Endothelial cell of umbilical vein (primary cell): ENCODE results near the gene MMP28. TPM values are rescaled to one million over a fixed set of nuclear protein-coding genes. Genes with fewer than 3 reads are reported as not detected.
A peak's percentile ranks its signal among the peaks of the same experiment; 100 is the strongest.

Source experiments
- BruUV-seq: library from RNA; stranded (reverse); fragments of 400-500 nt; replicated peaks from 2 replicates; lab custom pipeline; 2021; lab: Mats Ljungman, UMichigan
- CTCF ChIA-PET: fragments of 300-600, 350-600 bp; sonication (Branson Sonifier 250); formaldehyde crosslinking; loops from one replicate; lab custom pipeline; 2021; ENCODE audit warnings: antibody characterized with exemption, inconsistent platforms; lab: Charles Lee
- POLR2A ChIA-PET: fragments of 300-600, 350-600 bp; sonication (Branson Sonifier 250); formaldehyde crosslinking; loops from one replicate; lab custom pipeline; 2021; ENCODE audit warnings: antibody characterized with exemption, inconsistent platforms; lab: Charles Lee
- DNase-seq: peaks from one replicate; pipeline ENCODE4 v3.0.0-alpha.2; 2011; ENCODE audit warnings: low read depth, low spot score
- FAIRE-seq: peaks from 2 replicates; lab custom pipeline; 2011; peaks lifted over from hg19 to GRCh38; lab: Jason Lieb, UNC
- H2AFZ ChIP-seq: 2 replicates; pipeline ENCODE4 v1.6.0; 2012; ENCODE audit warnings: low read depth, low read length, control low read depth, inconsistent platforms
- H3K27ac ChIP-seq: 2 replicates; pipeline ENCODE4 v1.5.1; 2011; ENCODE audit warnings: low read depth, mild to moderate bottlenecking, control low read depth, low read length, moderate library complexity; ENCODE audit not compliant: insufficient read depth
- H3K27me3 ChIP-seq, 2 experiments: 2 replicates each; pipeline versions ENCODE4 v1.6.0 to v1.6.1; 2011; ENCODE audit warnings: low read length in 2 of 2, mixed read lengths in 1 of 2; ENCODE audit not compliant: control insufficient read depth in 2 of 2, insufficient read depth in 2 of 2
- H3K36me3 ChIP-seq, 2 experiments: 2 replicates in 1 of 2; 3 replicates in 1 of 2; pipeline ENCODE4 v1.5.1; 2011; ENCODE audit warnings: low read length in 2 of 2, mild to moderate bottlenecking in 1 of 2, moderate library complexity in 1 of 2; ENCODE audit not compliant: control insufficient read depth in 2 of 2, insufficient read depth in 2 of 2; ENCODE audit errors: extremely low read depth in 1 of 2
- H3K4me1 ChIP-seq: 3 replicates; pipeline ENCODE4 v1.5.1; 2011; ENCODE audit warnings: mild to moderate bottlenecking, low read length; ENCODE audit not compliant: control insufficient read depth, insufficient read depth; ENCODE audit errors: extremely low read depth
- H3K4me2 ChIP-seq: 2 replicates; pipeline ENCODE4 v1.6.1; 2011; ENCODE audit warnings: low read length, control low read depth, mixed read lengths; ENCODE audit not compliant: insufficient read depth
- H3K4me3 ChIP-seq, 3 experiments: fragments of 200-600 bp in 1 of 3; sonication (generic), shearing (Covaris generic) in 1 of 3; replicated peaks in 1 of 3; 2 replicates each; pipeline ENCODE4 v1.5.1; 2011 to 2016; ENCODE audit warnings: control low read depth in 3 of 3, low read length in 3 of 3, mild to moderate bottlenecking in 2 of 3, inconsistent platforms in 1 of 3, low read depth in 1 of 3, moderate library complexity in 1 of 3; ENCODE audit not compliant: insufficient read depth in 1 of 3
- H3K79me2 ChIP-seq: 2 replicates; pipeline ENCODE4 v1.6.0; 2012; ENCODE audit warnings: low read length, inconsistent platforms; ENCODE audit not compliant: control insufficient read depth, insufficient read depth
- H3K9ac ChIP-seq: replicated peaks from 2 replicates; pipeline ENCODE3; 2011; ENCODE audit warnings: low read length, control low read depth; ENCODE audit not compliant: insufficient read depth; ENCODE audit errors: extremely low read depth
- H3K9me1 ChIP-seq: replicated peaks from 3 replicates; pipeline ENCODE4 v1.6.0; 2011; ENCODE audit warnings: mild to moderate bottlenecking, low read length; ENCODE audit not compliant: control insufficient read depth, insufficient read depth; ENCODE audit errors: extremely low read depth
- H3K9me3 ChIP-seq: replicated peaks from 2 replicates; pipeline ENCODE4 v1.5.1; 2012; ENCODE audit warnings: low read length, inconsistent platforms; ENCODE audit not compliant: control insufficient read depth, insufficient read depth
- H4K20me1 ChIP-seq: replicated peaks from 2 replicates; pipeline ENCODE3; 2011; ENCODE audit warnings: mild to moderate bottlenecking, low read length; ENCODE audit not compliant: control insufficient read depth, insufficient read depth; ENCODE audit errors: extremely low read depth
- CTCF ChIP-seq, 2 donors: IDR thresholded peaks; 1 replicate in 1 of 2; 2 replicates in 1 of 2; pipeline ENCODE4 v1.5.1; 2011; ENCODE audit warnings: low read length in 2 of 2, mild to moderate bottlenecking in 2 of 2, moderate library complexity in 2 of 2, control low read depth in 1 of 2, inconsistent platforms in 1 of 2, low read depth in 1 of 2; ENCODE audit not compliant: insufficient read depth in 1 of 2; ENCODE audit errors: extremely low read depth in 1 of 2
- EZH2 ChIP-seq: IDR thresholded peaks from 2 replicates; pipeline ENCODE4 v1.6.1; 2012; ENCODE audit warnings: borderline replicate concordance, low read depth, mild to moderate bottlenecking, moderate library complexity, low read length, inconsistent platforms; ENCODE audit not compliant: severe bottlenecking
- FOS ChIP-seq: IDR thresholded peaks from 2 replicates; pipeline ENCODE4 v1.6.1; 2011; ENCODE audit warnings: mild to moderate bottlenecking, low read length, moderate library complexity, borderline replicate concordance; ENCODE audit not compliant: insufficient read depth
- GATA2 ChIP-seq: IDR thresholded peaks from 2 replicates; pipeline ENCODE4 v1.7.0; 2011; ENCODE audit warnings: low read depth, mild to moderate bottlenecking, moderate library complexity, mixed read lengths, low read length; ENCODE audit not compliant: insufficient read length, insufficient read depth
- JUN ChIP-seq: IDR thresholded peaks from 2 replicates; pipeline ENCODE4 v1.6.1; 2011; ENCODE audit warnings: borderline replicate concordance, low read depth; ENCODE audit not compliant: insufficient read length, insufficient read depth
- MAX ChIP-seq: IDR thresholded peaks from 2 replicates; pipeline ENCODE4 v1.6.1; 2011; ENCODE audit not compliant: insufficient read depth, insufficient read length
- MYC ChIP-seq: IDR thresholded peaks from one replicate; pipeline ENCODE4 v1.6.1; 2011; ENCODE audit warnings: mild to moderate bottlenecking, low read depth, low read length
- POLR2A ChIP-seq: IDR thresholded peaks from 2 replicates; pipeline ENCODE4 v1.6.1; 2012; ENCODE audit warnings: low read depth, mild to moderate bottlenecking, control low read depth, low read length
- POLR2AphosphoS5 ChIP-seq: IDR thresholded peaks from 2 replicates; pipeline ENCODE4 v1.6.1; 2012; ENCODE audit warnings: low read depth, mild to moderate bottlenecking, control low read depth, low read length, moderate library complexity; ENCODE audit not compliant: insufficient read depth
- dilution Hi-C: fragments of 300-500 bp; cut with MboI; formaldehyde crosslinking; loops from one replicate; pipeline ENCODE4 v1.15.0; 2019; ENCODE audit warnings: low sequenced_read_pairs; ENCODE audit not compliant: extremely low pct_ligation_motif_present
- intact Hi-C: fragments of 100-400 bp; cut with micrococcal nuclease; formaldehyde crosslinking; loops from one replicate; pipeline ENCODE4 v1.10.0; 2022
- polyA plus RNA-seq, 4 experiments: library from polyadenylated mRNA; depleted of rRNA in 3 of 4; stranded (reverse) in 3 of 4; unstranded in 1 of 4; fragments of >200 nt; gene quantifications; 2 replicates each; pipeline versions ENCODE4 v1.2.1 to v1.2.3, GENCODE V29; 2011 to 2012; ENCODE audit warnings: missing spikeins in 1 of 4
- total RNA-seq: library from RNA; stranded (reverse); gene quantifications from 2 replicates; pipeline ENCODE4 v1.2.3, GENCODE V29; 2021

MMP28 gene
- total and polyA plus RNA-seq, 2 donors (not counting 3 experiments of a cell fraction or from before 2014, with no cell fraction given): 6.1 to 7.1 TPM

GRCh38 chr17:35749560-35750412 is 45.7 kb downstream of the MMP28 start:
- no peak overlapping the region for H3K27ac ChIP-seq
- H2AFZ ChIP-seq: no peak overlapping the region
- DNase-seq: no peak
- peak; percentile 10 for TF ChIP-seq EZH2
- TF ChIP-seq MAX: no peak
- dilution Hi-C loops: loop anchor here (25.0 kb wide), 1 partner anchor 137 kb away; no protein-coding TSS in a partner anchor
- H3K4me1 ChIP-seq: no peaks in the 10 kb centered on the region
- H3K27me3 ChIP-seq: peaks cover 27 to 28% of the 10 kb centered on the region in 2 experiments
- H3K79me2 ChIP-seq: no peaks in the 10 kb centered on the region
- H3K9ac ChIP-seq: no peak overlapping the region
- no peak for FAIRE-seq
- H3K9me3 ChIP-seq: no peaks in the 10 kb centered on the region
- POLR2A ChIA-PET: no interaction called here
- no peaks in the 10 kb centered on the region for H4K20me1 ChIP-seq
- no peak overlapping the region for H3K4me2 ChIP-seq
- CTCF ChIA-PET: interaction anchor here (0.8 to 6.7 kb wide), 6 partner anchors 8 to 194 kb away, joined by 3 to 270 read pairs (median 3); partner anchors contain the start of gene C17orf50
- no peak overlapping the region for H3K4me3 ChIP-seq
- no peaks in the 10 kb centered on the region for H3K36me3 ChIP-seq
- H3K9me1 ChIP-seq: no peaks in the 10 kb centered on the region
- BruUV-seq: no TSS peak
- intact Hi-C loops: no loop called here

GRCh38 chr17:35748979-35749378 is 46.5 kb downstream of the MMP28 start:
- Histone ChIP-seq H3K4me1 (no peaks in the 10 kb centered on the region), H3K79me2 (no peaks in the 10 kb centered on the region), H3K4me2 (no peak overlapping the region), H3K9me3 (no peaks in the 10 kb centered on the region), H3K27ac (no peak overlapping the region), H3K4me3 (no peak overlapping the region), H3K27me3 (peaks cover 27 to 28% of the 10 kb centered on the region in 2 experiments), H2AFZ (no peak overlapping the region), H3K36me3 (no peaks in the 10 kb centered on the region), H3K9ac (no peak overlapping the region), H3K9me1 (no peaks in the 10 kb centered on the region), H4K20me1 (no peaks in the 10 kb centered on the region)
- TF ChIP-seq MAX: no peak
- no peak for TF ChIP-seq JUN
- TF ChIP-seq GATA2: no peak
- no peak for TF ChIP-seq POLR2A
- TF ChIP-seq CTCF (IDR thresholded peaks at IDR 0.05; ENCODE audit: extremely low read depth in 1 of 2, insufficient read depth in 1 of 2, low read depth in 1 of 2, low read length in 2 of 2): no peak
- no peak for TF ChIP-seq FOS
- no peak for TF ChIP-seq MYC
- TF ChIP-seq POLR2AphosphoS5: no peak
- no peak for TF ChIP-seq EZH2
- DNase-seq: no peak
- ChIA-PET CTCF (interaction anchor here (0.8 to 6.7 kb wide), 5 partner anchors 8 to 135 kb away, joined by 3 to 270 read pairs (median 3); partner anchors contain the start of gene C17orf50), POLR2A (no interaction called here)
- no peak for FAIRE-seq
- dilution Hi-C loops (loop anchor here (25.0 kb wide), 1 partner anchor 137 kb away; no protein-coding TSS in a partner anchor), intact Hi-C loops (no loop called here)
- no TSS peak for BruUV-seq
